K562 (cell line): Measurements from ENCODE around the gene ACBD6. TPM values are rescaled to one million over a fixed set of nuclear protein-coding genes. Genes with fewer than 3 reads are reported as not detected.

Experiments used
- ATAC-seq: fragments of 200-7000 bp; cut with Tn5 transposase; 3 replicates; pipeline ENCODE4 v1.9.1; 2020; ENCODE audit warnings: moderate library complexity
- BruUV-seq: library from RNA; stranded (reverse); fragments of 400-500 nt; replicated peaks from 2 replicates; lab custom pipeline; 2021; lab: Mats Ljungman, UMichigan
- CTCF ChIA-PET: fragments of 300-600 bp; formaldehyde crosslinking; extraction: SDS; loops from one replicate; lab custom pipeline; 2021; ENCODE audit warnings: low intra/inter-chr PET ratio; lab: Yijun Ruan, JAX
- POLR2A ChIA-PET: fragments of 300-600, 350-650 bp; sonication (Branson Sonifier 250); formaldehyde crosslinking; extraction: SDS; loops from one replicate; lab custom pipeline; 2021; ENCODE audit warnings: antibody characterized with exemption, inconsistent platforms; lab: Yijun Ruan, JAX
- DNase-seq, 4 experiments: peaks; one replicate each; pipeline versions ENCODE4 v3.0.0 to v3.0.0-alpha.2; 2011 to 2018; ENCODE audit warnings: low spot score in 3 of 4, mixed read lengths in 3 of 4; ENCODE audit errors: extremely low read depth in 1 of 4
- FAIRE-seq: peaks from 2 replicates; lab custom pipeline; 2011; peaks lifted over from hg19 to GRCh38; lab: Jason Lieb, UNC
- H2AFZ ChIP-seq: 2 replicates; pipeline ENCODE4 v1.6.0; 2011; ENCODE audit warnings: low read depth, low read length, control low read depth, inconsistent platforms
- H3K27ac ChIP-seq: fragments of 200-600 bp; 3 replicates; pipeline ENCODE4 v1.8.0; 2011; ENCODE audit warnings: low read depth, mild to moderate bottlenecking, control low read depth, inconsistent platforms, low read length, moderate library complexity, mixed read lengths; ENCODE audit errors: extremely low read depth
- H3K27me3 ChIP-seq, 2 experiments: fragments of 300-600 bp in 1 of 2; 2 replicates in 1 of 2; 3 replicates in 1 of 2; pipeline versions ENCODE4 v1.6.0 to v1.8.0; 2011; ENCODE audit warnings: inconsistent platforms in 2 of 2, low read length in 2 of 2, mild to moderate bottlenecking in 1 of 2, mixed read lengths in 1 of 2, moderate library complexity in 1 of 2; ENCODE audit not compliant: control insufficient read depth in 2 of 2, insufficient read depth in 2 of 2
- H3K36me3 ChIP-seq: fragments of 300-600 bp; 3 replicates; pipeline ENCODE4 v1.8.0; 2011; ENCODE audit warnings: mild to moderate bottlenecking, low read length, inconsistent platforms; ENCODE audit not compliant: control insufficient read depth, insufficient read depth
- H3K4me1 ChIP-seq, 2 experiments: fragments of 200-600 bp in 1 of 2; replicated peaks in 1 of 2; 2 replicates in 1 of 2; 3 replicates in 1 of 2; pipeline versions ENCODE4 v1.5.1 to v1.8.0; 2011; ENCODE audit warnings: inconsistent platforms in 2 of 2, low read length in 2 of 2, mild to moderate bottlenecking in 1 of 2, mixed read lengths in 1 of 2, moderate library complexity in 1 of 2; ENCODE audit not compliant: control insufficient read depth in 2 of 2, insufficient read depth in 2 of 2
- H3K4me2 ChIP-seq: 2 replicates; pipeline ENCODE4 v1.6.1; 2011; ENCODE audit warnings: low read length, control low read depth, inconsistent platforms, mixed read lengths; ENCODE audit not compliant: insufficient read depth
- H3K4me3 ChIP-seq: fragments of 200-600 bp; sonication (generic), shearing (Covaris generic); 2 replicates; pipeline ENCODE4 v1.5.1; 2016; ENCODE audit warnings: control low read depth, inconsistent platforms
- H3K79me2 ChIP-seq: fragments of 200-600 bp; 3 replicates; pipeline ENCODE4 v1.8.0; 2011; ENCODE audit warnings: low read length, inconsistent platforms; ENCODE audit not compliant: control insufficient read depth, insufficient read depth
- H3K9ac ChIP-seq, 2 experiments: 2 replicates each; pipeline versions ENCODE4 v1.6.0 to v1.6.1; 2011; ENCODE audit warnings: low read depth in 2 of 2, low read length in 2 of 2, control low read depth in 1 of 2, inconsistent platforms in 1 of 2, mild to moderate bottlenecking in 1 of 2, mixed read lengths in 1 of 2; ENCODE audit not compliant: insufficient read depth in 1 of 2
- H3K9me1 ChIP-seq: one replicate; pipeline ENCODE4 v1.6.0; 2011; ENCODE audit warnings: inconsistent platforms, mild to moderate bottlenecking, low read length, moderate library complexity; ENCODE audit not compliant: control insufficient read depth, insufficient read depth
- H3K9me3 ChIP-seq: replicated peaks from 2 replicates; pipeline ENCODE4 v1.5.1; 2011; ENCODE audit warnings: low read depth, low read length, inconsistent platforms; ENCODE audit not compliant: control insufficient read depth, insufficient read depth
- H4K20me1 ChIP-seq: replicated peaks from 2 replicates; pipeline ENCODE4 v1.6.1; 2011; ENCODE audit warnings: low read length, inconsistent platforms, mixed read lengths; ENCODE audit not compliant: control insufficient read depth, insufficient read depth
- DACH1 ChIP-seq: fragments of 450-650 bp; IDR thresholded peaks from 2 replicates; pipeline ENCODE4 v1.6.1; 2018; ENCODE audit not compliant: partially characterized antibody
- MCM7 ChIP-seq, 2 experiments: fragments of 450-650 bp; IDR thresholded peaks; 2 replicates each; pipeline ENCODE4 v1.6.1; 2016 to 2018
- RUNX1 ChIP-seq: sonication (generic); IDR thresholded peaks from 2 replicates; pipeline ENCODE4 v1.6.1; 2016; ENCODE audit warnings: antibody characterized with exemption, low read depth
- SAFB ChIP-seq: fragments of 200-400 bp; formaldehyde crosslinking; IDR thresholded peaks from 2 replicates; pipeline ENCODE4 v1.6.1; 2017; ENCODE audit warnings: low read depth, low read length, borderline replicate concordance
- SP2 ChIP-seq: IDR thresholded peaks from 2 replicates; pipeline ENCODE4 v1.6.1; 2011; ENCODE audit warnings: mild to moderate bottlenecking, low read depth, low read length, moderate library complexity; ENCODE audit not compliant: poor library complexity, severe bottlenecking; ENCODE audit errors: extremely low read depth
- TAF15 ChIP-seq: fragments of 200-400 bp; formaldehyde crosslinking; IDR thresholded peaks from 2 replicates; pipeline ENCODE4 v1.6.1; 2017; ENCODE audit warnings: mild to moderate bottlenecking, low read depth, low read length, moderate library complexity
- ZNF12 ChIP-seq: sonication (generic); formaldehyde crosslinking; IDR thresholded peaks from 2 replicates; pipeline ENCODE4 v1.4.0; 2020; ENCODE audit warnings: mild to moderate bottlenecking, missing genetic modification reagents
- ZNF165 ChIP-seq: fragments of 250-450 bp; sonication (Bioruptor Pico); IDR thresholded peaks from 2 replicates; pipeline ENCODE4 v1.4.0; 2020; ENCODE audit warnings: borderline replicate concordance
- WGBS: fragments of 100-300 bp; shearing (Covaris generic); methylation state at CpG from one replicate; pipeline ENCODE4 v1.1.6; 2016; ENCODE audit warnings: low coverage, mixed read lengths; ENCODE audit not compliant: insufficient coverage; ENCODE audit errors: missing lambda C conversion rate; 5-methylcytosine and 5-hydroxymethylcytosine counted together
- in situ Hi-C: fragments of 300-500 bp; cut with MboI; formaldehyde crosslinking; loops from 4 replicates; pipeline ENCODE4 v1.15.0; 2018; ENCODE audit warnings: inconsistent platforms, mixed read lengths
- intact Hi-C: fragments of 100-400 bp; cut with micrococcal nuclease; formaldehyde crosslinking; loops from 2 replicates; pipeline ENCODE4 v1.14.2; 2022
- polyA plus RNA-seq, 8 experiments: library from polyadenylated mRNA; depleted of rRNA in 4 of 8; stranded (reverse) in 5 of 8; unstranded in 3 of 8; fragments of >200 nt; fragmentation: Nextera tagmentation in 2 of 8; fragmentation: Illumina TruSeq in 1 of 8; extraction: Ambion mirVana in 2 of 8; extraction: Trizol in 1 of 8; gene quantifications; 2 replicates each; pipeline versions ENCODE4 v1.2.1 to v1.2.3, GENCODE V29; 2011 to 2014; ENCODE audit warnings: inconsistent platforms in 1 of 8, missing spikeins in 1 of 8
- total RNA-seq, 7 experiments: library from RNA; depleted of rRNA in 6 of 7; stranded (reverse); fragments of >200 nt in 6 of 7; fragmentation: Illumina TruSeq in 2 of 7; extraction: Trizol in 2 of 7; gene quantifications; 2 replicates each; pipeline versions ENCODE4 v1.2.1 to v1.2.3, GENCODE V29; 2011 to 2021; ENCODE audit warnings: low replicate concordance in 1 of 7
- TF ChIP-seq, protein P1 (sequence below): conservative IDR thresholded peaks from 2 replicates; pipeline ENCODE4 v1.6.1; 2011; ENCODE audit warnings: low read depth, mild to moderate bottlenecking, low read length; ENCODE audit not compliant: control insufficient read depth

Gene ACBD6
- total and polyA plus RNA-seq, 9 of the 15 experiments (the other 6 are each of a cell fraction or from before 2014, with no cell fraction given): 16.9 to 107 (median 77.7) TPM

GRCh38 chr1:180458807-180459206 is 43.6 kb downstream of the ACBD6 start:
- Histone ChIP-seq H3K4me2 (no peak overlapping the region), H4K20me1 (no peaks in the 10 kb centered on the region), H3K79me2 (peaks cover 58% of the 10 kb centered on the region), H3K4me1 (no peaks in the 10 kb centered on the region; a peak in 1 of 5 replicates), H3K27me3 (no peaks in the 10 kb centered on the region), H3K9me1 (no peaks in the 10 kb centered on the region), H3K9ac (no peak overlapping the region), H3K36me3 (no peaks in the 10 kb centered on the region), H3K27ac (no peak overlapping the region), H3K9me3 (no peaks in the 10 kb centered on the region), H2AFZ (no peak overlapping the region), H3K4me3 (no peak overlapping the region)
- in situ Hi-C loops (no loop called here), intact Hi-C loops (no loop called here)
- 96% methylated on average over 2 of the region's 2 CpGs for WGBS
- ChIA-PET CTCF (no interaction called here), POLR2A (no interaction called here)
- no peak for DNase-seq
- no TSS peak for BruUV-seq
- FAIRE-seq: no peak
- ATAC-seq: no peak
- TF ChIP-seq SAFB (0 out of 2 replicates have a peak, but pooled peaks have one; percentile 11), DACH1 (peak; percentile 96), SP2 (no peak), RUNX1 (no peak), ZNF12 (no peak), ZNF165 (no peak), TAF15 (no peak), MCM7 (IDR thresholded peaks at IDR 0.05) (peak in 1 of 2 experiments; percentile 83; a peak in 1 of 4 replicates)
- TF ChIP-seq, protein P1, sequence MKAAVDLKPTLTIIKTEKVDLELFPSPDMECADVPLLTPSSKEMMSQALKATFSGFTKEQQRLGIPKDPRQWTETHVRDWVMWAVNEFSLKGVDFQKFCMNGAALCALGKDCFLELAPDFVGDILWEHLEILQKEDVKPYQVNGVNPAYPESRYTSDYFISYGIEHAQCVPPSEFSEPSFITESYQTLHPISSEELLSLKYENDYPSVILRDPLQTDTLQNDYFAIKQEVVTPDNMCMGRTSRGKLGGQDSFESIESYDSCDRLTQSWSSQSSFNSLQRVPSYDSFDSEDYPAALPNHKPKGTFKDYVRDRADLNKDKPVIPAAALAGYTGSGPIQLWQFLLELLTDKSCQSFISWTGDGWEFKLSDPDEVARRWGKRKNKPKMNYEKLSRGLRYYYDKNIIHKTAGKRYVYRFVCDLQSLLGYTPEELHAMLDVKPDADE: no peak
- TF ChIP-seq, all 486 proteins: peak for 3
